ENCODE results near the gene TLCD4. TPM values are rescaled to one million over a fixed set of nuclear protein-coding genes. Genes with fewer than 3 reads are reported as not detected.

TLCD4 gene
- total RNA-seq, 4 donors from 2014 or later, result 15.3 to 19.5 (median 17.8) TPM

DNA sequence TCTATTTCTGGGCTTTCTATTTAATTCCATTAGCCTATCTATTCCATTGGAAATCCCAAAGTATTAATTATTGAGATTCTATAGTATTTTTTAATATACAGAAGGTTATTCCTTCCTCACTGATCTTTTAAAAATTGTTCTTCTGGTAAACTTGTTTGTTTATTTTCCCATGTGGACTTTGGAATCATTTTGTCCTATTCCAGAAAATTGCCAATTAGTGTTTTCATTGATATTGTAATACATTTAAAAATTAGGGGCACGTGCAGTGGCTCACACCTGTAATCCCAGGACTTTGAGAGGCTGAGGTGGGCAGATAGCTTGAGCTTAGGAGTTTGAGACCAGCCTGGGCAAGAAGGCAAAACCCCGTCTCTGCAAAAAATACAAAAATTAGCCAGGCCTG, 8.4 kb upstream of the TLCD4 start:
- H3K36me3 ChIP-seq, result no peaks in the 10 kb centered on the region
- TF ChIP-seq POLR2A (IDR thresholded peaks at IDR 0.05), result no peak
- TF ChIP-seq, protein P1, sequence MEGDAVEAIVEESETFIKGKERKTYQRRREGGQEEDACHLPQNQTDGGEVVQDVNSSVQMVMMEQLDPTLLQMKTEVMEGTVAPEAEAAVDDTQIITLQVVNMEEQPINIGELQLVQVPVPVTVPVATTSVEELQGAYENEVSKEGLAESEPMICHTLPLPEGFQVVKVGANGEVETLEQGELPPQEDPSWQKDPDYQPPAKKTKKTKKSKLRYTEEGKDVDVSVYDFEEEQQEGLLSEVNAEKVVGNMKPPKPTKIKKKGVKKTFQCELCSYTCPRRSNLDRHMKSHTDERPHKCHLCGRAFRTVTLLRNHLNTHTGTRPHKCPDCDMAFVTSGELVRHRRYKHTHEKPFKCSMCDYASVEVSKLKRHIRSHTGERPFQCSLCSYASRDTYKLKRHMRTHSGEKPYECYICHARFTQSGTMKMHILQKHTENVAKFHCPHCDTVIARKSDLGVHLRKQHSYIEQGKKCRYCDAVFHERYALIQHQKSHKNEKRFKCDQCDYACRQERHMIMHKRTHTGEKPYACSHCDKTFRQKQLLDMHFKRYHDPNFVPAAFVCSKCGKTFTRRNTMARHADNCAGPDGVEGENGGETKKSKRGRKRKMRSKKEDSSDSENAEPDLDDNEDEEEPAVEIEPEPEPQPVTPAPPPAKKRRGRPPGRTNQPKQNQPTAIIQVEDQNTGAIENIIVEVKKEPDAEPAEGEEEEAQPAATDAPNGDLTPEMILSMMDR (IDR thresholded peaks at IDR 0.05), result no peak
- TF ChIP-seq POLR2AphosphoS5 (IDR thresholded peaks at IDR 0.05), result no peak
- no peak for TF ChIP-seq EP300 (IDR thresholded peaks at IDR 0.05)
- 90 to 100% methylated on average over 1 to 2 of the region's 2 CpGs for WGBS, 2 donors (ENCODE audit: low coverage in 1 of 2)
- no peak for ATAC-seq
- no peak overlapping the region for H3K27ac ChIP-seq
- no peaks in the 10 kb centered on the region for H3K9me3 ChIP-seq
- H3K4me1 ChIP-seq, result no peaks in the 10 kb centered on the region
- no peaks in the 10 kb centered on the region for H3K27me3 ChIP-seq
- H3K4me3 ChIP-seq, result no peak overlapping the region

GRCh38 chr1:95111014-95111413, 6.1 kb upstream of the TLCD4 start:
- no peaks in the 10 kb centered on the region for H3K4me1 ChIP-seq
- ATAC-seq, result no peak
- no peaks in the 10 kb centered on the region for H3K9me3 ChIP-seq
- 92 to 100% methylated on average over 1 of the region's 1 CpG for WGBS, 2 donors (ENCODE audit: low coverage in 1 of 2)
- no peaks in the 10 kb centered on the region for H3K36me3 ChIP-seq
- H3K27me3 ChIP-seq, result no peaks in the 10 kb centered on the region
- no peak overlapping the region for H3K27ac ChIP-seq
- H3K4me3 ChIP-seq, result no peak overlapping the region
- TF ChIP-seq, protein P1 (IDR thresholded peaks at IDR 0.05), result no peak
- no peak for TF ChIP-seq POLR2A (IDR thresholded peaks at IDR 0.05)
- no peak for TF ChIP-seq POLR2AphosphoS5 (IDR thresholded peaks at IDR 0.05)
- TF ChIP-seq EP300 (IDR thresholded peaks at IDR 0.05), result no peak

DNA sequence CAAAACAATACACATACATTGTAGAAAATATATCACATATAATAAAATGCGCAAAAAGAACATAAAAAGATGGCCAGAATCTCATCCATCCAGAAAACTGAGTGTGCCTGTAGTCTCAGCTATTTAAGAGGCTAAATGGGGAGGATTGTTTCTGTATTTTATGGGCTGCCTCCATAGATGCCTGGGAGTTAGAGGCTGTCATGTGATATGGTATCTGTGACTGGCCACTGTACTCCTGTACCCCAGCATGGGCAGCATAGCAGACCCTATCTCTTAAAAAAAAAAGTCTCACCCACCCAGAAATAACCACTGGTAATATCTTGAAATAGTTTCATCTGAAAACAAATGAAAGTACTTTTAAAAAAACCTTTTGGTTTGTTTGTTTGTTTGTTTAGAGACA, 3.5 kb upstream of the TLCD4 start:
- no peak overlapping the region for H3K27ac ChIP-seq
- ATAC-seq, result no peak
- WGBS, 2 donors (ENCODE audit: low coverage in 1 of 2), result 100% methylated on average over 1 of the region's 1 CpG
- no peak overlapping the region for H3K4me3 ChIP-seq
- peaks cover 0 to 17% (median 0%) of the 10 kb centered on the region in 3 donors for H3K4me1 ChIP-seq
- H3K36me3 ChIP-seq, result no peaks in the 10 kb centered on the region
- H3K27me3 ChIP-seq, result no peaks in the 10 kb centered on the region
- no peaks in the 10 kb centered on the region for H3K9me3 ChIP-seq
- TF ChIP-seq, protein P1 (IDR thresholded peaks at IDR 0.05), result no peak
- TF ChIP-seq EP300 (IDR thresholded peaks at IDR 0.05), result no peak

GRCh38 chr1:95115708-95116137, 1.4 kb upstream of the TLCD4 start:
- 83 to 94% methylated on average over 2 to 3 of the region's 3 CpGs for WGBS, 2 donors (ENCODE audit: low coverage in 1 of 2)
- Histone ChIP-seq H3K9me3 (no peaks in the 10 kb centered on the region), H3K4me3 (no peak overlapping the region), H3K27me3 (no peaks in the 10 kb centered on the region), H3K4me1 (peaks cover 0 to 25% (median 0%) of the 10 kb centered on the region in 3 donors), H3K36me3 (no peaks in the 10 kb centered on the region), H3K27ac (no peak overlapping the region)
- TF ChIP-seq EP300 (IDR thresholded peaks at IDR 0.05) (no peak), POLR2AphosphoS5 (IDR thresholded peaks at IDR 0.05) (no peak), POLR2A (IDR thresholded peaks at IDR 0.05) (no peak)
- TF ChIP-seq, protein P1 (IDR thresholded peaks at IDR 0.05), result no peak
- ATAC-seq, result no peak

DNA sequence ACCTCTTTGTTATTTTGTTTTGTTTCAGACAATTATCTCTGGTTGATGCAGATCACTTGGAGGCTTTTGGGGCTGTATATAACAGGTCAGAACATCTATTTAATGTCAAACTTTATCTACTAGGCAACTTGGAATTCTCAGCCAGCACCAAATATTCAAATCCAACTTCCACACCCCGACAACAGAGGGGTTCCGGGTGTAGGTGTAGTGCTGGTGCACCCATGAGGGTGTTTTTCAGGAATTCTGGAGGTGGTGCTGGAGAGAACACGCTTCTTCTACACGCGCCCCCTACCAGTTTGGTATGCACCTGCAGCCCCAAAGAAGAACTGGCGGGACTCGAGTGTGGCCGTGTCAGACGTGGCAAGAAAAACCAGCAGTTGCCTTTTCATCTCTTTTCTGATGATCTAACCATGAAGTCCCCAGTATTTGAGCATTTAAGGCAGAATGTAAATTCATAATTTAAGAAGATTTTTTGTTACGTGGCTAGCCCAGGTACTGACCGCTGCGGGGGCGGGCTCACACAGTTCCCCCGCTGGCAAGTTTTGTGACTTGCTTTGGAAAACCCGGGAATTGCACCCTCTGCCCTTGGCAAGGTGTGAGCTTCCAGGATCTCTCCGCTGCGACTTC, 462 bp upstream of the TLCD4 start:
- ATAC-seq, result peak; percentile 67
- TF ChIP-seq POLR2AphosphoS5 (IDR thresholded peaks at IDR 0.05) (no peak), POLR2A (IDR thresholded peaks at IDR 0.05) (no peak), EP300 (IDR thresholded peaks at IDR 0.05) (no peak)
- TF ChIP-seq, protein P1 (IDR thresholded peaks at IDR 0.05), result peak; percentile 28 to 70 (median 54)
- WGBS, 2 donors (ENCODE audit: low coverage in 1 of 2), result 2 to 5% methylated on average over 7 to 9 of the region's 17 CpGs
- no peaks in the 10 kb centered on the region for H3K27me3 ChIP-seq
- H3K36me3 ChIP-seq, result no peaks in the 10 kb centered on the region
- peak overlapping the region; percentile 74 to 92 for H3K4me3 ChIP-seq
- H3K27ac ChIP-seq, result peak overlapping the region in 3 of 4 donors; percentile 75 to 84 (median 81)
- H3K9me3 ChIP-seq, result no peaks in the 10 kb centered on the region
- H3K4me1 ChIP-seq, result peaks cover 0 to 25% (median 0%) of the 10 kb centered on the region in 3 donors
